Prostate gland (tissue), 2 donors: Measurements from ENCODE around the gene PINLYP. TPM values are rescaled to one million over a fixed set of nuclear protein-coding genes. Genes with fewer than 3 reads are reported as not detected.
A peak's percentile ranks its signal among the peaks of the same experiment; 100 is the strongest.

ENCODE experiments used
- DNase-seq: peaks from one replicate; pipeline ENCODE4 v3.0.0-alpha.2; 2019; ENCODE audit warnings: low spot score
- H3K27ac ChIP-seq, 2 donors: fragments of 200-600 bp; sonication (generic); 2 replicates each; pipeline ENCODE4 v1.5.1; 2017 to 2019
- H3K27me3 ChIP-seq: fragments of 200-600 bp; sonication (generic); replicated peaks from 2 replicates; pipeline ENCODE4 v1.5.1; 2019; ENCODE audit not compliant: insufficient read depth
- H3K36me3 ChIP-seq, 2 donors: fragments of 200-600 bp; sonication (generic); 1 replicate in 1 of 2; 2 replicates in 1 of 2; pipeline versions ENCODE4 v1.5.1 to v1.8.1; 2017 to 2019
- H3K4me1 ChIP-seq: fragments of 200-600 bp; sonication (generic); replicated peaks from 2 replicates; pipeline ENCODE4 v1.5.1; 2019
- H3K4me3 ChIP-seq, 2 donors: fragments of 200-600 bp; sonication (generic); 2 replicates each; pipeline ENCODE4 v1.5.1; 2017 to 2019
- H3K9me3 ChIP-seq: fragments of 200-600 bp; sonication (generic); 2 replicates; pipeline ENCODE4 v1.5.1; 2017
- CTCF ChIP-seq, 4 experiments: fragments of 200-600 bp in 2 of 4; fragments of 450-650 bp in 2 of 4; sonication (generic) in 2 of 4; IDR thresholded peaks; 1 replicate in 3 of 4; 2 replicates in 1 of 4; pipeline ENCODE4 v1.5.1; 2016 to 2019; ENCODE audit warnings: antibody characterized with exemption in 4 of 4, mild to moderate bottlenecking in 2 of 4, moderate library complexity in 2 of 4
- POLR2A ChIP-seq: fragments of 450-650 bp; IDR thresholded peaks from one replicate; pipeline ENCODE4 v1.6.1; 2016; ENCODE audit warnings: antibody characterized with exemption, mild to moderate bottlenecking
- POLR2AphosphoS5 ChIP-seq: sonication (generic); formaldehyde crosslinking; IDR thresholded peaks from one replicate; pipeline ENCODE4 v1.6.1; 2017; ENCODE audit warnings: antibody characterized with exemption
- WGBS: methylation state at CpG from one replicate; pipeline ENCODE4 v1.1.5; 2018; 5-methylcytosine and 5-hydroxymethylcytosine counted together
- intact Hi-C: fragments of 100-400 bp; cut with DNase I; formaldehyde crosslinking; loops from one replicate; pipeline ENCODE4 v1.14.2; 2022
- total RNA-seq, 2 donors: library from RNA; depleted of rRNA; stranded (reverse); fragments of >200 nt; gene quantifications; one replicate each; pipeline ENCODE4 v1.1.0, GENCODE V29; 2016

The PINLYP gene
- total RNA-seq, 2 donors from 2014 or later = 4.8 to 7.8 TPM

DNA sequence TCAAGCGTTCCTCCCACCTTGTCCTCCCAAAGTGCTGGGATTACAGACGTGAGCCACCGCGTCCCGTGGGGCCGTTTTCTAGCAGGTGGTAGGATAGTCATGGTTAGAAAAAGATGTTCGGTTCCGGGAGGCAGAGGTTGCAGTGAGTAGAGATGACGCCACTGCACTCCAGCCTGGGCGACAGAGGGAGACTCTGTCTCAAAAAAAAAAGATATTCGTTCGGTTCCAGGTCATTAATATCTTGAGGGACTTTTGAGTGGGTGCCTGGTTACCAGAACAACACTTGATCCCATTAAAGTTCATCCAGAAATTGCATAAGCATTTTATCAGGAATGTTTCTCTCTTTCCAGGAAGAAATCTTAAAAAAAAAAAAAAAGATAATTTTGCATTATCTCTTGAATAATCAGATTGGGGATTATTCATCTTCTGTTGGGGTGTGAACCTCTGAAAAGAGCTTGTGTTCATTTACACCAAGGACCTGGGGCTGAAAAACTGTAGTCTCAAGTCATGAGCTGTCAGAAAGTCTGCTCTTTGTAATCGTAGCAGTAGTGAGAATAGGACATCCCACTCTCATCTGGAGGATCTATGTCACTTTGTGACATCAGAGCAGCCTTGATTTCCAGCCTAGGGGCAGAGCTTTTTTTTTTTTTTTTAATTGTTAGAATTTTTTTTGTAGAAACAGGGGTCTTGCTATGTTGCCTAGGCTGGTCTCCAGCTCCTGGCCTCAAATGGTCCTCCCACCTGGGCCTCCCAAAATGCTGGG is 47.6 kb upstream of the PINLYP start:
- DNase-seq = no peak
- Histone ChIP-seq H3K36me3 (no peaks in the 10 kb centered on the region), H3K27ac (peak overlapping the region; percentile 85 to 90), H3K4me3 (peak overlapping the region in 1 of 2 donors; percentile 91), H3K27me3 (no peaks in the 10 kb centered on the region), H3K4me1 (peaks cover 7% of the 10 kb centered on the region), H3K9me3 (no peaks in the 10 kb centered on the region)
- TF ChIP-seq POLR2AphosphoS5 = no peak
- intact Hi-C loops = no loop called here
- WGBS = 17% methylated on average over 13 of the region's 13 CpGs

GRCh38 chr19:43532571-43532961 is 43.0 kb upstream of the PINLYP start:
- 0% methylated on average over 14 of the region's 16 CpGs for WGBS
- intact Hi-C loops = loop anchor here (10.0 kb wide), 1 partner anchor 222 kb away; the partner anchor contains the start of gene SMG9
- DNase-seq = peak; percentile 84

DNA sequence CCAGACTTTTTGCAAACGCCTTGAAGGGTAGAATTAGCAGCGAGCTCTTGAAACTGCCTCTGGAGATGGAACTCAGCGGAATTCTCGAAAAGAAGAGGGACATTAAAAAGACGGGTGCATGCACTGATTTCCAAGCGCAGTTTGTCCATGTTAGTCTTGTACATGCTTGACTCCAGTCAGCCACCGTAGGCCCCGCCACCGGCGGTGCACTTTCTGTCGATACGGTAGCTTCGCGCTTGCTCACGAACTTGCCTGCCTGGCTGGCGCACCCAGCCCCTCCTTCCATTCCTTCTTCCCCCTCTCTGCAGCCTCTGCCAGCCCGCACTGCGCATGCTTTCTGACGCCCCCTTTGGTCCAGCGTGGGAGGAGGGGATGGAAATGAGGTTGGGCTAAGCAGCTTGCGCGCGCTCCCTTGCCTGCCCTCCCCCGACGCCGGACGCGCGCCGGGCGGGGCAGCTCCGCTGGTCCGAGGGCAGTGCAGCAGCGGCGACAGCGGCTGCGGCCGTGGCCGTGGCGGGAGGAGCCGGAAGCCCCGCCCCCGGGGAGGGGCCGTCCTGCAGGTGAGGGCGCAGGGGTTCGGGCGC is 42.5 kb upstream of the PINLYP start, which contains the start of gene ZNF575:
Gene ZNF575, plus strand, starts transcription at position 227 of the 584 bp plus-strand sequence. CDS start 1,235 bp downstream, outside the sequence.
- H3K4me1 ChIP-seq = peaks cover 2% of the 10 kb centered on the region
- H3K9me3 ChIP-seq = no peaks in the 10 kb centered on the region
- peak within 1 kb of the TSS; percentile 88 to 93 for H3K27ac ChIP-seq
- intact Hi-C loops = loop anchor here (10.0 kb wide), 1 partner anchor 222 kb away; the partner anchor contains the start of gene SMG9
- peak; percentile 71 for TF ChIP-seq POLR2AphosphoS5
- no peak for TF ChIP-seq CTCF (IDR thresholded peaks at IDR 0.05)
- peak; percentile 23 for TF ChIP-seq POLR2A
- no peaks in the 10 kb centered on the region for H3K27me3 ChIP-seq
- H3K4me3 ChIP-seq = peak within 1 kb of the TSS; percentile 48 to 51
- WGBS = under 1% methylated on average over 43 of the region's 47 CpGs
- DNase-seq = peak; percentile 81
- no peaks in the 10 kb centered on the region for H3K36me3 ChIP-seq

More at GRCh38 chr19:43532571-43532961, 43.0 kb upstream of the PINLYP start:
- peak in 1 of 4 experiments; percentile 10 for TF ChIP-seq CTCF (IDR thresholded peaks at IDR 0.05)
- no peak for TF ChIP-seq POLR2A
- TF ChIP-seq POLR2AphosphoS5 = no peak
- no peaks in the 10 kb centered on the region for H3K9me3 ChIP-seq
- H3K4me3 ChIP-seq = peak overlapping the region; percentile 48 to 51
- H3K27ac ChIP-seq = peak overlapping the region; percentile 88 to 93
- H3K36me3 ChIP-seq = no peaks in the 10 kb centered on the region
- H3K27me3 ChIP-seq = no peaks in the 10 kb centered on the region
- H3K4me1 ChIP-seq = peaks cover 2% of the 10 kb centered on the region

DNA sequence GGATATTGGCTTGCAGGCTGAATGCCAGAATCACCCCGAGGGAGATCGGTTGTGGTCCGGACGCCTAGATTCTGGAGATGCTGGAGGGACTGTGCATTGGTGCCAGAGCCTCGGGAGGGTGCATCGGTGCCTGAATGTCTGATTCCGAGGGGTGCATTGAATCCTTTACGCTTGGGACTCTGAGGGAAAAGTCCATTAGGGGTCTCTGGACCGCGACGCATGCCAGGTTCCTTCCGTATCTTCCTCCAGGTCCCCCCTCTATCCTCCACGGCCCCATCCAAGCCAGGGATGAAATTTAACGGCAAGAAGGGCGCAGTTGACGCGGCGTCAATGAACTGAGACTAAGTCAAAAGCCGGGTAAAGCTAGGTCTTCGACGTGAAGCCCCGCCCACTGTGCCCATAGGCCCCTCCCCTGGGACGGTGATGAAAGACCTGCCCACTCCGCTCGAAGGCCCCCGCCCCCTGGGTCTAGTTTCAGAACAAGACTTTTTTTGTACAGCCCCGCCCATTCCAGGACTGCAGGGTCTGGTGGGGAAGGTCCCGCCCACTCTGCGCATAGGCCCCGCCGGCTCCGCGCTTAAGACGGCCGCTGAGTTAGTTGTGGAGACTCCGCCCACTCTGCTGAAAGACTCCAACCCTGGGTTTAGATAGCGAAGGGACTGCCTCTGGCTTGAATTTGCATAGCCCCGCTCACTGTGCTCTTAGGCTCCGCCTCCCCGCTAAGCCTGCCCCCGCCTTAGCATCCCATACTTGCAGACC is 41.9 kb upstream of the PINLYP start:
- Histone ChIP-seq H3K36me3 (no peaks in the 10 kb centered on the region), H3K9me3 (no peaks in the 10 kb centered on the region), H3K4me3 (peak overlapping the region; percentile 48 to 51), H3K27me3 (no peaks in the 10 kb centered on the region), H3K4me1 (peaks cover 2% of the 10 kb centered on the region), H3K27ac (peak overlapping the region; percentile 88 to 93)
- WGBS = under 1% methylated on average over 41 of the region's 41 CpGs
- intact Hi-C loops = loop anchor here (2.0 to 10.0 kb wide), 2 partner anchors 61 to 221 kb away; partner anchors contain the start of gene SMG9
- TF ChIP-seq CTCF (IDR thresholded peaks at IDR 0.05) (no peak), POLR2A (peak; percentile 51), POLR2AphosphoS5 (peak; percentile 94)
- DNase-seq = peak; percentile 100
